Measurements from ENCODE around the gene IQSEC3. TPM values are rescaled to one million over a fixed set of nuclear protein-coding genes. Genes with fewer than 3 reads are reported as not detected.

The IQSEC3 gene
- total RNA-seq, 1 donor: 0.36 TPM

- Histone ChIP-seq H3K9me3 (ENCODE audit: low read depth, low read length) (peaks cover 4% of the 10 kb centered on the region), H3K4me1 (ENCODE audit: insufficient read depth, low read length) (no peaks in the 10 kb centered on the region), H3K27ac (ENCODE audit: low read depth, low read length) (no peak overlapping the region), H3K4me2 (ENCODE audit: insufficient read depth, low read length) (no peak overlapping the region), H3K27me3 (ENCODE audit: insufficient read depth, low read length) (peaks cover 31% of the 10 kb centered on the region), H3K4me3 (ENCODE audit: insufficient read depth, low read length) (no peak overlapping the region), H3K79me2 (ENCODE audit: insufficient read depth, low read length) (no peaks in the 10 kb centered on the region), H2AFZ (ENCODE audit: low read length) (no peak overlapping the region), H4K20me1 (ENCODE audit: insufficient read depth, low read length) (no peaks in the 10 kb centered on the region), H3K36me3 (ENCODE audit: insufficient read depth, low read length) (no peaks in the 10 kb centered on the region)
- DNase-seq (ENCODE audit: insufficient read length, low spot score, missing footprints): no peak
- no peak for TF ChIP-seq CTCF (IDR thresholded peaks at IDR 0.05; ENCODE audit: extremely low read depth, low read depth, low read length)
Observed at GRCh38 chr12:91213-91612, 24.6 kb downstream of the IQSEC3 start.

GRCh38 chr12:93266-94005 is 26.9 kb downstream of the IQSEC3 start:
- no peaks in the 10 kb centered on the region for H3K4me1 ChIP-seq (ENCODE audit: insufficient read depth, low read length)
- no peaks in the 10 kb centered on the region for H3K79me2 ChIP-seq (ENCODE audit: insufficient read depth, low read length)
- peaks cover 36% of the 10 kb centered on the region for H3K27me3 ChIP-seq (ENCODE audit: insufficient read depth, low read length)
- TF ChIP-seq CTCF (IDR thresholded peaks at IDR 0.05; ENCODE audit: extremely low read depth, low read depth, low read length): no peak
- H4K20me1 ChIP-seq (ENCODE audit: insufficient read depth, low read length): no peaks in the 10 kb centered on the region
- no peak overlapping the region for H3K4me2 ChIP-seq (ENCODE audit: insufficient read depth, low read length)
- no peak for DNase-seq (ENCODE audit: insufficient read length, low spot score, missing footprints)
- H3K36me3 ChIP-seq (ENCODE audit: insufficient read depth, low read length): no peaks in the 10 kb centered on the region
- H2AFZ ChIP-seq (ENCODE audit: low read length): no peak overlapping the region
- H3K9me3 ChIP-seq (ENCODE audit: low read depth, low read length): peaks cover 4% of the 10 kb centered on the region
- no peak overlapping the region for H3K4me3 ChIP-seq (ENCODE audit: insufficient read depth, low read length)
- no peak overlapping the region for H3K27ac ChIP-seq (ENCODE audit: low read depth, low read length)

GRCh38 chr12:96543-96942 is 30.0 kb downstream of the IQSEC3 start:
- no peak overlapping the region for H3K27ac ChIP-seq (ENCODE audit: low read depth, low read length)
- no peak for DNase-seq (ENCODE audit: insufficient read length, low spot score, missing footprints)
- no peak overlapping the region for H3K4me2 ChIP-seq (ENCODE audit: insufficient read depth, low read length)
- H3K36me3 ChIP-seq (ENCODE audit: insufficient read depth, low read length): no peaks in the 10 kb centered on the region
- H3K79me2 ChIP-seq (ENCODE audit: insufficient read depth, low read length): no peaks in the 10 kb centered on the region
- no peak overlapping the region for H2AFZ ChIP-seq (ENCODE audit: low read length)
- no peak overlapping the region for H3K4me3 ChIP-seq (ENCODE audit: insufficient read depth, low read length)
- H3K27me3 ChIP-seq (ENCODE audit: insufficient read depth, low read length): peaks cover 60% of the 10 kb centered on the region
- no peaks in the 10 kb centered on the region for H3K9me3 ChIP-seq (ENCODE audit: low read depth, low read length)
- H3K4me1 ChIP-seq (ENCODE audit: insufficient read depth, low read length): no peaks in the 10 kb centered on the region
- H4K20me1 ChIP-seq (ENCODE audit: insufficient read depth, low read length): no peaks in the 10 kb centered on the region
- no peak for TF ChIP-seq CTCF (IDR thresholded peaks at IDR 0.05; ENCODE audit: extremely low read depth, low read depth, low read length)

- Histone ChIP-seq H3K36me3 (ENCODE audit: insufficient read depth, low read length) (no peaks in the 10 kb centered on the region), H3K79me2 (ENCODE audit: insufficient read depth, low read length) (no peaks in the 10 kb centered on the region), H2AFZ (ENCODE audit: low read length) (no peak overlapping the region), H3K4me3 (ENCODE audit: insufficient read depth, low read length) (no peak overlapping the region), H3K9me3 (ENCODE audit: low read depth, low read length) (no peaks in the 10 kb centered on the region), H4K20me1 (ENCODE audit: insufficient read depth, low read length) (no peaks in the 10 kb centered on the region), H3K27me3 (ENCODE audit: insufficient read depth, low read length) (peaks cover 58% of the 10 kb centered on the region), H3K4me1 (ENCODE audit: insufficient read depth, low read length) (no peaks in the 10 kb centered on the region), H3K4me2 (ENCODE audit: insufficient read depth, low read length) (no peak overlapping the region), H3K27ac (ENCODE audit: low read depth, low read length) (no peak overlapping the region)
- no peak for TF ChIP-seq CTCF (IDR thresholded peaks at IDR 0.05; ENCODE audit: extremely low read depth, low read depth, low read length)
- no peak for DNase-seq (ENCODE audit: insufficient read length, low spot score, missing footprints)
Observed at GRCh38 chr12:98924-99352, 32.4 kb downstream of the IQSEC3 start.

Measured in osteoblast (primary cell).